SK-N-SH treated with all-trans-retinoic acid at 6 μM for 48 hours (cell line): ENCODE results near the gene METTL13.

Experiments used
- CREB5 ChIP-seq: fragments of 250-450 bp; sonication (Bioruptor Pico); IDR thresholded peaks from 2 replicates; pipeline ENCODE4 v1.5.1; 2020; ENCODE audit warnings: low read depth, mild to moderate bottlenecking, moderate library complexity
- PATZ1 ChIP-seq: fragments of 250-450 bp; sonication (Bioruptor Pico); IDR thresholded peaks from 2 replicates; pipeline ENCODE4 v1.8.0; 2020; ENCODE audit warnings: mild to moderate bottlenecking, moderate library complexity, borderline replicate concordance

DNA sequence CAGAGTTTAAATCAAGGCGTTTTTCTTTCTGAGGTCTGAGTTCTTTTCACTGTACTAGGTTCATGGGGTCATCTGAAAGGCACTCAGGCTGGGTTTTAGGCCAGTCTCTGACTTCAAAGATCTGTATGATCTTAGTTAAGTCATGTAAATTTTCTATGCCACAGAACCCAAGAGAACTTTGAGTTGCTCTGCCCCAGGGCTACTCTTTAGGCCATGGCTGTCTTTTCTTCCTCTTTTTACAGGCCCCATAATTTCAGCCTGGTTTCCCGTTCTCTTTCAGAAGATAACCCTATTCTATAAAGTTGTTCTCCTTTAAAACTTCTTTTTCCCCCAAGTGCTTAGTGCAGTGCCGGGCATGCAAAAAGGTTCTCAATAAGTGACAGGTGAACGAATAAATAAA lies 26.1 kb downstream of the METTL13 start:
- TF ChIP-seq CREB5 (no peak), PATZ1 (CRISPR knock-in tag) (no peak)
